ENCODE measurements around the gene NR1I3. TPM values are rescaled to one million over a fixed set of nuclear protein-coding genes. Genes with fewer than 3 reads are reported as not detected.

The NR1I3 gene
- total and polyA plus RNA-seq, 2 of the 13 experiments (the other 11 are each of a cell fraction or from before 2014, with no cell fraction given), result 0.62 to 0.95 TPM

- TF ChIP-seq SIX4 (CRISPR knock-in tag; IDR thresholded peaks at IDR 0.05) (peak; percentile 19; the same call in 1 of the 2 replicates), TOPORS (CRISPR knock-in tag; IDR thresholded peaks at IDR 0.05) (peak; percentile 80), SP2 (CRISPR knock-in tag; IDR thresholded peaks at IDR 0.05) (peak; percentile 33; the same call in 1 of the 2 replicates), ELF3 (CRISPR knock-in tag; IDR thresholded peaks at IDR 0.05) (peak; percentile 78), ZNF224 (CRISPR knock-in tag; IDR thresholded peaks at IDR 0.05) (peak; percentile 69; the same call in 1 of the 2 replicates), MXI1 (IDR thresholded peaks at IDR 0.05; ENCODE audit: borderline replicate concordance, low read depth, low read length) (peak; percentile 37; the same call in 1 of the 3 replicates), PHF5A (CRISPR knock-in tag; IDR thresholded peaks at IDR 0.05; ENCODE audit: low read depth, unreplicated experiment) (peak; percentile 70), SAFB2 (CRISPR knock-in tag; IDR thresholded peaks at IDR 0.05; ENCODE audit: borderline replicate concordance, low read depth) (0 out of 2 replicates have a peak, but pooled peaks have one; percentile 50), AGO1 (IDR thresholded peaks at IDR 0.05; ENCODE audit: low read depth, low read length, poor library complexity, severe bottlenecking) (peak; percentile 51), ZSCAN5A (CRISPR knock-in tag; IDR thresholded peaks at IDR 0.05; ENCODE audit: borderline replicate concordance) (peak; percentile 75; the same call in 1 of the 2 replicates), YEATS2 (CRISPR knock-in tag; IDR thresholded peaks at IDR 0.05; ENCODE audit: borderline replicate concordance) (peak; percentile 75; the same call in 1 of the 2 replicates), POLR2A (IDR thresholded peaks at IDR 0.05; ENCODE audit: insufficient read depth in 1 of 2, low read depth in 2 of 2, low read length in 2 of 2) (peak; percentile 80 to 85), YY1 (IDR thresholded peaks at IDR 0.05; ENCODE audit: insufficient read depth, insufficient replicate concordance, low read depth, low read length) (peak; percentile 100)
- TF ChIP-seq, protein P1, sequence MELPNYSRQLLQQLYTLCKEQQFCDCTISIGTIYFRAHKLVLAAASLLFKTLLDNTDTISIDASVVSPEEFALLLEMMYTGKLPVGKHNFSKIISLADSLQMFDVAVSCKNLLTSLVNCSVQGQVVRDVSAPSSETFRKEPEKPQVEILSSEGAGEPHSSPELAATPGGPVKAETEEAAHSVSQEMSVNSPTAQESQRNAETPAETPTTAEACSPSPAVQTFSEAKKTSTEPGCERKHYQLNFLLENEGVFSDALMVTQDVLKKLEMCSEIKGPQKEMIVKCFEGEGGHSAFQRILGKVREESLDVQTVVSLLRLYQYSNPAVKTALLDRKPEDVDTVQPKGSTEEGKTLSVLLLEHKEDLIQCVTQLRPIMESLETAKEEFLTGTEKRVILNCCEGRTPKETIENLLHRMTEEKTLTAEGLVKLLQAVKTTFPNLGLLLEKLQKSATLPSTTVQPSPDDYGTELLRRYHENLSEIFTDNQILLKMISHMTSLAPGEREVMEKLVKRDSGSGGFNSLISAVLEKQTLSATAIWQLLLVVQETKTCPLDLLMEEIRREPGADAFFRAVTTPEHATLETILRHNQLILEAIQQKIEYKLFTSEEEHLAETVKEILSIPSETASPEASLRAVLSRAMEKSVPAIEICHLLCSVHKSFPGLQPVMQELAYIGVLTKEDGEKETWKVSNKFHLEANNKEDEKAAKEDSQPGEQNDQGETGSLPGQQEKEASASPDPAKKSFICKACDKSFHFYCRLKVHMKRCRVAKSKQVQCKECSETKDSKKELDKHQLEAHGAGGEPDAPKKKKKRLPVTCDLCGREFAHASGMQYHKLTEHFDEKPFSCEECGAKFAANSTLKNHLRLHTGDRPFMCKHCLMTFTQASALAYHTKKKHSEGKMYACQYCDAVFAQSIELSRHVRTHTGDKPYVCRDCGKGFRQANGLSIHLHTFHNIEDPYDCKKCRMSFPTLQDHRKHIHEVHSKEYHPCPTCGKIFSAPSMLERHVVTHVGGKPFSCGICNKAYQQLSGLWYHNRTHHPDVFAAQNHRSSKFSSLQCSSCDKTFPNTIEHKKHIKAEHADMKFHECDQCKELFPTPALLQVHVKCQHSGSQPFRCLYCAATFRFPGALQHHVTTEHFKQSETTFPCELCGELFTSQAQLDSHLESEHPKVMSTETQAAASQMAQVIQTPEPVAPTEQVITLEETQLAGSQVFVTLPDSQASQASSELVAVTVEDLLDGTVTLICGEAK (IDR thresholded peaks at IDR 0.05), result peak; percentile 37; the same call in 1 of the 2 replicates
- TF ChIP-seq, protein P1 (CRISPR knock-in tag; IDR thresholded peaks at IDR 0.05), result peak; percentile 78
- TF ChIP-seq, protein P2, sequence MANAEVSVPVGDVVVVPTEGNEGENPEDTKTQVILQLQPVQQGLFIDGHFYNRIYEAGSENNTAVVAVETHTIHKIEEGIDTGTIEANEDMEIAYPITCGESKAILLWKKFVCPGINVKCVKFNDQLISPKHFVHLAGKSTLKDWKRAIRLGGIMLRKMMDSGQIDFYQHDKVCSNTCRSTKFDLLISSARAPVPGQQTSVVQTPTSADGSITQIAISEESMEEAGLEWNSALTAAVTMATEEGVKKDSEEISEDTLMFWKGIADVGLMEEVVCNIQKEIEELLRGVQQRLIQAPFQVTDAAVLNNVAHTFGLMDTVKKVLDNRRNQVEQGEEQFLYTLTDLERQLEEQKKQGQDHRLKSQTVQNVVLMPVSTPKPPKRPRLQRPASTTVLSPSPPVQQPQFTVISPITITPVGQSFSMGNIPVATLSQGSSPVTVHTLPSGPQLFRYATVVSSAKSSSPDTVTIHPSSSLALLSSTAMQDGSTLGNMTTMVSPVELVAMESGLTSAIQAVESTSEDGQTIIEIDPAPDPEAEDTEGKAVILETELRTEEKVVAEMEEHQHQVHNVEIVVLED (CRISPR knock-in tag; IDR thresholded peaks at IDR 0.05; ENCODE audit: borderline replicate concordance), result peak; percentile 85
Measured at GRCh38 chr1:161201836-161202712, 35.9 kb downstream of the NR1I3 start, which contains the start of gene NDUFS2 (continued).
